DOHH2 (cell line): ENCODE data around the gene RPRD1B.

Source experiments
- H3F3A ChIP-seq: fragments of 200-600 bp; sonication (generic), shearing (Covaris generic); 2 replicates; pipeline ENCODE4 v1.6.0; 2016; ENCODE audit warnings: antibody characterized with exemption, mild to moderate bottlenecking; ENCODE audit not compliant: control insufficient read depth, insufficient read depth
- H3K27ac ChIP-seq: fragments of 200-600 bp; sonication (generic); 2 replicates; pipeline ENCODE4 v1.5.1; 2014; ENCODE audit warnings: low read depth, mild to moderate bottlenecking, low read length, moderate library complexity
- H3K27me3 ChIP-seq: fragments of 200-600 bp; sonication (generic); 2 replicates; pipeline ENCODE4 v1.6.1; 2014; ENCODE audit warnings: mild to moderate bottlenecking, low read length, mixed read lengths; ENCODE audit not compliant: control insufficient read depth
- H3K36me3 ChIP-seq: fragments of 200-600 bp; sonication (generic); 2 replicates; pipeline ENCODE4 v1.6.1; 2014; ENCODE audit warnings: mild to moderate bottlenecking, low read length, moderate library complexity, mixed read lengths; ENCODE audit not compliant: control insufficient read depth
- H3K4me1 ChIP-seq: fragments of 200-600 bp; sonication (generic); 2 replicates; pipeline ENCODE4 v1.6.1; 2014; ENCODE audit warnings: mild to moderate bottlenecking, low read length, mixed read lengths; ENCODE audit not compliant: control insufficient read depth
- H3K4me2 ChIP-seq: fragments of 200-600 bp; sonication (generic); 2 replicates; pipeline ENCODE4 v1.6.0; 2014; ENCODE audit warnings: mild to moderate bottlenecking, low read length, moderate library complexity
- H3K4me3 ChIP-seq: fragments of 200-600 bp; sonication (generic); 2 replicates; pipeline ENCODE4 v1.5.1; 2014; ENCODE audit warnings: mild to moderate bottlenecking, low read length, mixed read lengths
- H3K79me2 ChIP-seq: fragments of 200-600 bp; sonication (generic); 2 replicates; pipeline ENCODE4 v1.6.1; 2014; ENCODE audit warnings: mild to moderate bottlenecking, low read length, mixed read lengths; ENCODE audit not compliant: control insufficient read depth
- H3K9me2 ChIP-seq: fragments of 200-600 bp; sonication (generic); replicated peaks from 2 replicates; pipeline ENCODE4 v1.6.1; 2014; ENCODE audit warnings: mild to moderate bottlenecking, low read length, mixed read lengths; ENCODE audit not compliant: control insufficient read depth
- H3K9me3 ChIP-seq: fragments of 200-600 bp; sonication (generic); 2 replicates; pipeline ENCODE4 v1.6.1; 2014; ENCODE audit warnings: antibody characterized with exemption, low read length, mixed read lengths; ENCODE audit not compliant: control insufficient read depth, insufficient read depth
- H4K20me1 ChIP-seq: fragments of 200-600 bp; sonication (generic); 2 replicates; pipeline ENCODE4 v1.6.0; 2014; ENCODE audit warnings: low read depth, mild to moderate bottlenecking, antibody characterized with exemption, low read length, moderate library complexity; ENCODE audit not compliant: control insufficient read depth, insufficient read depth
- EZH2phosphoT487 ChIP-seq: fragments of 200-600 bp; sonication (generic); IDR thresholded peaks from 2 replicates; pipeline ENCODE4 v1.6.1; 2017; ENCODE audit warnings: borderline replicate concordance, mild to moderate bottlenecking, antibody characterized with exemption, low read length, moderate library complexity, mixed read lengths
- TF ChIP-seq, protein P1 (sequence below): fragments of 200-600 bp; sonication (generic); IDR thresholded peaks from one replicate; pipeline ENCODE4 v1.5.1; 2014; ENCODE audit warnings: antibody characterized with exemption, mild to moderate bottlenecking, low read depth, low read length; ENCODE audit not compliant: poor library complexity, severe bottlenecking

The RPRD1B gene

DNA sequence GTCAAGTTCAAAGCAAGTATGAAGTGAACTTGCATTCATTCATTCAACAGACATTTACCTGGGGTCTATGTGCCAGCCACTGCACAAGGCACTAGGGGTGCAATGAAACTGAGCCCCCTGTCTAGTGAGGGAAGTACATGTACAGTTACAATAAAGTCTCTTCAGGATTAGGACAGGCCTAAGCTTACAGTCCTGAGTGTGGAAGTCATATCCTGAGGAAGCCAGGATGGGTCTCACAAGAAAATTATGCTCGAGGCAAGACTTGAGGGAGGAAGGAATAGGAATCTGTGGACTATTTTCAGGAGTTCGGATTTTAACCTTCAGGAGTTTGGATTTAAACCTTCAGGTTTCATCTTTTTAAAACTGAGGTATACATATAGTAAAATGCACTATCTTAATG lies 19.7 kb upstream of the RPRD1B start:
- peaks cover 77% of the 10 kb centered on the region for H3K79me2 ChIP-seq
- no peaks in the 10 kb centered on the region for H3K9me3 ChIP-seq
- no peaks in the 10 kb centered on the region for H3F3A ChIP-seq
- H3K9me2 ChIP-seq, result no peaks in the 10 kb centered on the region
- no peaks in the 10 kb centered on the region for H3K27me3 ChIP-seq
- H3K4me3 ChIP-seq, result no peak overlapping the region
- H3K36me3 ChIP-seq, result peaks cover 79% of the 10 kb centered on the region
- H3K4me2 ChIP-seq, result no peak overlapping the region
- H4K20me1 ChIP-seq, result no peaks in the 10 kb centered on the region; the same call in 1 of the 2 replicates
- no peak overlapping the region for H3K27ac ChIP-seq
- H3K4me1 ChIP-seq, result no peaks in the 10 kb centered on the region
- TF ChIP-seq, protein P1, sequence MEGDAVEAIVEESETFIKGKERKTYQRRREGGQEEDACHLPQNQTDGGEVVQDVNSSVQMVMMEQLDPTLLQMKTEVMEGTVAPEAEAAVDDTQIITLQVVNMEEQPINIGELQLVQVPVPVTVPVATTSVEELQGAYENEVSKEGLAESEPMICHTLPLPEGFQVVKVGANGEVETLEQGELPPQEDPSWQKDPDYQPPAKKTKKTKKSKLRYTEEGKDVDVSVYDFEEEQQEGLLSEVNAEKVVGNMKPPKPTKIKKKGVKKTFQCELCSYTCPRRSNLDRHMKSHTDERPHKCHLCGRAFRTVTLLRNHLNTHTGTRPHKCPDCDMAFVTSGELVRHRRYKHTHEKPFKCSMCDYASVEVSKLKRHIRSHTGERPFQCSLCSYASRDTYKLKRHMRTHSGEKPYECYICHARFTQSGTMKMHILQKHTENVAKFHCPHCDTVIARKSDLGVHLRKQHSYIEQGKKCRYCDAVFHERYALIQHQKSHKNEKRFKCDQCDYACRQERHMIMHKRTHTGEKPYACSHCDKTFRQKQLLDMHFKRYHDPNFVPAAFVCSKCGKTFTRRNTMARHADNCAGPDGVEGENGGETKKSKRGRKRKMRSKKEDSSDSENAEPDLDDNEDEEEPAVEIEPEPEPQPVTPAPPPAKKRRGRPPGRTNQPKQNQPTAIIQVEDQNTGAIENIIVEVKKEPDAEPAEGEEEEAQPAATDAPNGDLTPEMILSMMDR, result no peak
- no peak for TF ChIP-seq EZH2phosphoT487

DNA sequence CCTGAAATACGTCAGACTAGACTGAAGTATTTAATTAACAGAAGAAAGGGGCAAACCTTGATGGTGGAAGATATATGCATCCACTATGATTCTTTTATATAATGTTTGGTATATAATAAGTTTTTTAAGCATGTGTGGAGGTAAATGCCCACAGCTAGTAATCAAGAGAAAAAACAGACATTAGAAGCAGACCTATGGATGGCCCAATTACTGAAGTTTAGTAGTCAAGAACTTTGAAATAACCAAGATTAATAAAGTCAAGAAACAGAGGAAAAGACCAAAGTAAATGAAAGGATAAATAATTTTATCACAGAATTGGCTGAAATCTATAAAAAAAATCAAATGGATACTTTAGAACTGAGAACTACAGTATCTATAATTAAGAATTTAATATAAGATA lies 15.6 kb upstream of the RPRD1B start:
- Histone ChIP-seq H3K27ac (no peak overlapping the region), H3K9me3 (no peaks in the 10 kb centered on the region), H3K4me2 (no peak overlapping the region), H3F3A (no peaks in the 10 kb centered on the region), H3K4me3 (no peak overlapping the region), H3K9me2 (no peaks in the 10 kb centered on the region), H4K20me1 (no peaks in the 10 kb centered on the region), H3K79me2 (peaks cover 83% of the 10 kb centered on the region), H3K4me1 (no peaks in the 10 kb centered on the region), H3K36me3 (peaks cover 79% of the 10 kb centered on the region), H3K27me3 (no peaks in the 10 kb centered on the region)
- TF ChIP-seq, protein P1, result no peak
- no peak for TF ChIP-seq EZH2phosphoT487

GRCh38 chr20:38018385-38018784 lies 15.2 kb upstream of the RPRD1B start:
- TF ChIP-seq, protein P1, result no peak
- no peak for TF ChIP-seq EZH2phosphoT487
- no peak overlapping the region for H3K27ac ChIP-seq
- no peaks in the 10 kb centered on the region for H3K9me3 ChIP-seq
- no peaks in the 10 kb centered on the region for H3K27me3 ChIP-seq
- H3K9me2 ChIP-seq, result no peaks in the 10 kb centered on the region
- peaks cover 2% of the 10 kb centered on the region for H3K4me1 ChIP-seq
- no peaks in the 10 kb centered on the region for H4K20me1 ChIP-seq
- peaks cover 86% of the 10 kb centered on the region for H3K79me2 ChIP-seq
- H3F3A ChIP-seq, result no peaks in the 10 kb centered on the region
- H3K4me3 ChIP-seq, result no peak overlapping the region
- peaks cover 79% of the 10 kb centered on the region for H3K36me3 ChIP-seq
- H3K4me2 ChIP-seq, result no peak overlapping the region
